Keratinocyte (primary cell): ENCODE results near the gene RYR2. TPM values are rescaled to one million over a fixed set of nuclear protein-coding genes. Genes with fewer than 3 reads are reported as not detected.

Source experiments
- DNase-seq: peaks from one replicate; pipeline ENCODE4 v3.0.0-alpha.2; 2011; ENCODE audit warnings: low read depth, missing footprints, low spot score
- FAIRE-seq: peaks from 2 replicates; lab custom pipeline; 2011; peaks lifted over from hg19 to GRCh38; lab: Jason Lieb, UNC
- H2AFZ ChIP-seq: 2 replicates; pipeline ENCODE4 v1.6.0; 2012; ENCODE audit warnings: low read length, control low read depth, inconsistent platforms; ENCODE audit not compliant: control insufficient read depth
- H3K27ac ChIP-seq: 2 replicates; pipeline ENCODE4 v1.5.1; 2011; ENCODE audit warnings: low read length; ENCODE audit not compliant: control insufficient read depth, insufficient read depth
- H3K27me3 ChIP-seq: 3 replicates; pipeline ENCODE4 v1.6.0; 2011; ENCODE audit warnings: low read length; ENCODE audit not compliant: control insufficient read depth, insufficient read depth; ENCODE audit errors: extremely low read depth
- H3K36me3 ChIP-seq, 2 experiments: 2 replicates in 1 of 2; 3 replicates in 1 of 2; pipeline ENCODE4 v1.5.1; 2011; ENCODE audit warnings: low read length in 2 of 2, mild to moderate bottlenecking in 1 of 2; ENCODE audit not compliant: control insufficient read depth in 2 of 2, insufficient read depth in 2 of 2; ENCODE audit errors: extremely low read depth in 1 of 2
- H3K4me1 ChIP-seq: 3 replicates; pipeline ENCODE4 v1.5.1; 2011; ENCODE audit warnings: low read length; ENCODE audit not compliant: control insufficient read depth, insufficient read depth; ENCODE audit errors: extremely low read depth
- H3K4me2 ChIP-seq: 3 replicates; pipeline ENCODE4 v1.6.0; 2011; ENCODE audit warnings: low read depth, low read length; ENCODE audit not compliant: control insufficient read depth, insufficient read depth; ENCODE audit errors: extremely low read depth
- H3K4me3 ChIP-seq, 3 experiments: fragments of 200-600 bp in 1 of 3; sonication (generic) in 1 of 3; 2 replicates in 2 of 3; 3 replicates in 1 of 3; pipeline ENCODE4 v1.5.1; 2011 to 2016; ENCODE audit warnings: low read length in 3 of 3, mild to moderate bottlenecking in 3 of 3, control low read depth in 2 of 3, inconsistent platforms in 1 of 3, low read depth in 1 of 3, mixed read lengths in 1 of 3, mixed run types in 1 of 3, moderate library complexity in 1 of 3; ENCODE audit not compliant: control insufficient read depth in 2 of 3, insufficient read depth in 2 of 3; ENCODE audit errors: extremely low read depth in 1 of 3
- H3K79me2 ChIP-seq: 2 replicates; pipeline ENCODE4 v1.6.0; 2012; ENCODE audit warnings: low read length; ENCODE audit not compliant: control insufficient read depth, insufficient read depth
- H3K9ac ChIP-seq: 3 replicates; pipeline ENCODE4 v1.6.0; 2011; ENCODE audit warnings: low read length; ENCODE audit not compliant: control insufficient read depth, insufficient read depth; ENCODE audit errors: extremely low read depth
- H3K9me1 ChIP-seq: 3 replicates; pipeline ENCODE4 v1.6.0; 2011; ENCODE audit warnings: low read length; ENCODE audit not compliant: control insufficient read depth, insufficient read depth; ENCODE audit errors: extremely low read depth
- H3K9me3 ChIP-seq: 2 replicates; pipeline ENCODE4 v1.5.1; 2012; ENCODE audit warnings: low read depth, low read length; ENCODE audit not compliant: control insufficient read depth
- H4K20me1 ChIP-seq: 3 replicates; pipeline ENCODE4 v1.6.0; 2011; ENCODE audit warnings: low read length; ENCODE audit not compliant: control insufficient read depth, insufficient read depth; ENCODE audit errors: extremely low read depth
- CTCF ChIP-seq, 3 experiments: IDR thresholded peaks in 1 of 3; conservative IDR thresholded peaks in 1 of 3; optimal IDR thresholded peaks in 1 of 3; 2 replicates in 2 of 3; 3 replicates in 1 of 3; pipeline versions ENCODE3 to v1.5.1; 2011; ENCODE audit warnings: low read length in 3 of 3, mild to moderate bottlenecking in 3 of 3, moderate library complexity in 2 of 3, control low read depth in 1 of 3, inconsistent platforms in 1 of 3; ENCODE audit not compliant: insufficient read depth in 2 of 3; ENCODE audit errors: extremely low read depth in 1 of 3
- EZH2 ChIP-seq: IDR thresholded peaks from one replicate; pipeline ENCODE4 v1.6.1; 2012; ENCODE audit warnings: inconsistent platforms, mild to moderate bottlenecking, low read length, moderate library complexity
- dilution Hi-C: fragments of 300-500 bp; cut with MboI; formaldehyde crosslinking; loops from one replicate; pipeline ENCODE4 v1.7.0; 2020; ENCODE audit warnings: low sequenced_read_pairs; ENCODE audit not compliant: extremely low pct_ligation_motif_present
- polyA plus RNA-seq, 5 experiments: library from polyadenylated mRNA; depleted of rRNA in 3 of 5; stranded (reverse) in 3 of 5; stranded (forward) in 1 of 5; unstranded in 1 of 5; fragments of >200 nt; gene quantifications; 1 replicate in 1 of 5; 2 replicates in 3 of 5; 3 replicates in 1 of 5; pipeline versions ENCODE4 v1.2.1 to v1.2.3, GENCODE V29; 2011 to 2012; ENCODE audit warnings: missing spikeins in 2 of 5, low read depth in 1 of 5, low replicate concordance in 1 of 5

RYR2 gene
- polyA plus RNA-seq, 1 donor (not counting 4 experiments of a cell fraction or from before 2014, with no cell fraction given): 0.05 TPM

GRCh38 chr1:237613984-237614383, 572.0 kb downstream of the RYR2 start:
- Histone ChIP-seq H3K36me3 (no peaks in the 10 kb centered on the region), H3K9me3 (no peaks in the 10 kb centered on the region), H2AFZ (no peak overlapping the region), H3K27me3 (no peaks in the 10 kb centered on the region), H3K4me1 (no peaks in the 10 kb centered on the region), H3K9me1 (no peaks in the 10 kb centered on the region), H3K27ac (no peak overlapping the region), H3K4me3 (no peak overlapping the region), H3K4me2 (no peak overlapping the region), H3K79me2 (no peaks in the 10 kb centered on the region), H4K20me1 (no peaks in the 10 kb centered on the region), H3K9ac (no peak overlapping the region)
- no peak for FAIRE-seq
- dilution Hi-C loops: no loop called here
- no peak for DNase-seq
- TF ChIP-seq EZH2 (no peak), CTCF (optimal IDR thresholded peaks at IDR 0.05 in 1 of 3, IDR thresholded peaks at IDR 0.05 in 1 of 3, conservative IDR thresholded peaks at IDR 0.05 in 1 of 3; ENCODE audit: extremely low read depth in 1 of 3, insufficient read depth in 2 of 3, low read length in 3 of 3) (no peak)

GRCh38 chr1:237619553-237619952, 577.6 kb downstream of the RYR2 start:
- Histone ChIP-seq H3K27ac (no peak overlapping the region), H3K79me2 (no peaks in the 10 kb centered on the region), H3K9ac (no peak overlapping the region), H3K4me2 (no peak overlapping the region), H3K36me3 (no peaks in the 10 kb centered on the region), H3K4me1 (no peaks in the 10 kb centered on the region), H3K9me3 (no peaks in the 10 kb centered on the region), H4K20me1 (no peaks in the 10 kb centered on the region), H2AFZ (no peak overlapping the region), H3K4me3 (no peak overlapping the region), H3K27me3 (no peaks in the 10 kb centered on the region), H3K9me1 (no peaks in the 10 kb centered on the region)
- FAIRE-seq: no peak
- TF ChIP-seq CTCF (optimal IDR thresholded peaks at IDR 0.05 in 1 of 3, IDR thresholded peaks at IDR 0.05 in 1 of 3, conservative IDR thresholded peaks at IDR 0.05 in 1 of 3; ENCODE audit: extremely low read depth in 1 of 3, insufficient read depth in 2 of 3, low read length in 3 of 3) (no peak), EZH2 (no peak)
- dilution Hi-C loops: no loop called here
- DNase-seq: no peak
